ENCODE results near the gene DDB1.

The DDB1 gene

DNA sequence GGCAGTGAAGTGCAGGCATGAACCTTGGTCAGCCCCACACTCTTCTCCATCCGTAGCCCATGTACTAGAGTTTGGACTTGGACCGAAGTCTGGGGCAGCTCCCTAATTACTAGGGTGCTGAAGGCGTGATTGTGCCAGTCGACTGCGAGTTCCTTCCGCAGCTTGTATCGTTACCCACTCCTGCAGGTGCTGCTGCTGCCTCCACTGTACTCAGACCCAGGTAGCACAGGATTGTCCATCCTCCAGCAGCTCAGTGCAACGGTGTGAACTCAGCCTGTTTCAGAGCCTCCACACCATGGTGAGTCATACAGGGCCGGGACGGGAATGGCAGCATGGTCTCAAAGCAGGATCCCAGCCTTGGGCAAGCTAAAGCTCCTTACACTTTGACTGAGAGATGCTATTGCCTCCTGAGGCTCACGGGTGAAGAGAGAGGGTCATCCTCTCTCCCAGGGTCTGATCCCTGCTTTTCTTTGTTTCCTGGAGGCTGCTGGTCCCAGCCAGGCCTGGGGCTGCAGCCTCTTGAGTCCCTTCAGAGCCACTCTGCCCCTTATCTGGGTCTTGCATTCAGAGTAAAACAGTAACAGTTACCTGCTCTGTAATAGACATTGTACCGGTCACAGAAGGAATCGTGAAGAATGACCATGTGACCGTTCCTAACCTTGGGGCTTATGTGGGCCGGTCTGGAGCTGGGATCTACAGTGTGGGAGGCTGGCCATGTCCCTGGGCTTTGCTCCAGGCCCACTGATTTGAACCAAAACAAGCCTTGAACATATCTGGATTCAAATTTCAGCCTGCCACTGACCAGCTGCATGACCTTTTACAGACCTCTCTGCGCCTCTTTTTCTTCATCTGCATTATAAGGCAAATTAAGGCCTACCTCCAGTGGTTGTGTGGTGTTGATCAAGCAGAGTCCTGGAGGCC is 1.8 kb upstream of the DDB1 start:
- DNase-seq, result peak; percentile 20

DNA sequence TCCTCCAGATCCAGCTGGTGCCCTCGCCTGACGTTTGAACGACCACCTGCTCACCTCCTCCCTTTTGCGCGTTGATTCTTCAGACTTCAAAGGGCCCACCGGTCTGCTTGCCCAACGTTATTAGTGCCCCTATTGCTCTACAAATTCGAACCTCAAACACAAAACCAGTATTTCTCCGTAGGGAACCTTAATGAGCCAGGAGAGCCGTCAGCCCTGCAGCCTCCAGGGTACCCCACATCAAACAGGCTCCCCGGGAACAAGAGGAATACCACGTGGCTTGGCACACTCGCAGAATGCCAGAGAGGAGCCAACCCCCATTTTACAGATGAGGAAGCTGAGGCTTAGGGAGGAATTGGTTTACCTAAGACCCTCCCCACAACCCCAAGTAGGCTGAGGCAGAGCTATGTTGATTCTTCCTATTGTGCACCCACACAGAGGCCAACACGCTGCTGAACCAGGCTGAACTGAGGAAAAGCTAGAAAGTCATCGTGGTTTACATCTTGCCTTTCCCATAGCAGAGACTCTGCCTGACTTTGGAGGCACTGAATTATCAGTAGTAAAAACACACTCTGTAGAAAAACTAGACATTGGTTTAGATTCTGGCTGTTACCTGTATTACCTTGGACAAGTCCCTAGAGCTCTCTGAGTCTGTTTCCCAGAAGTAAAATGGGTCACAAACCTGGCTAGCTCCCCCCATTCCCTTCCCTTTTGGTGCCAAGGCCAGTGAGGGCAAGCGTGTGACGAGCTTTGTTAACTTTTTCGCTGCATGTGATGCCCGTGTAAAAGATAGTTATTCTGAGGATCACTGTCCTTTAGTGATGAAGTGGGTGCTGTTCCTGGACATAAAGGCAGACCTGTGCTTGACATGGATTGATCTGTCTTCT is 887 bp upstream of the DDB1 start:
- DNase-seq, result no peak

DNA sequence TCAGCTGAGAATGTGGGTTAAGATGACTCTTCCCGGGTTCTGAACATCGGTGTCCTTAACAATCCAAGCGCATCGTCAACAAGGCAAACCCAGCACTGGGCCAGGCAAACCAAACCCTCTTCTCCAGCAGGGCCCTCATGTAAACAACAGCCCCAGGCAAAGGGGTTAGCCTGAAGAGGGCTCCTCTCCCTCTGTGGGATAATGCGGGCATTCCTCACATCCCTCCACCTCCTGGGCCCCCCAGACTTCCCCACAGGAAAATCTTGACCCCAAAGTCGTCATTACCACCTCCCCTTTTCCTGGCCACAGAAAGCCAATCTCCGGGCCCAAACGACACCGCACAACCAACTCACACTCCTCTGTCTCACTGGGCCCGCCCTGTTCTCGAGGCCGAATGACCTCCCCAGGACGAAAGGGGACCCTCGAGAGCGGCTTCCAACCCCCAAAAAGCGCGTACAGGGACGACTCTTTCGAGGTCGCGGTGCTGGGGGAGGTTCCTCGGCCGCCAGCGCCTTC is 566 bp downstream of the DDB1 start:
- DNase-seq, result peak; percentile 24

DNA sequence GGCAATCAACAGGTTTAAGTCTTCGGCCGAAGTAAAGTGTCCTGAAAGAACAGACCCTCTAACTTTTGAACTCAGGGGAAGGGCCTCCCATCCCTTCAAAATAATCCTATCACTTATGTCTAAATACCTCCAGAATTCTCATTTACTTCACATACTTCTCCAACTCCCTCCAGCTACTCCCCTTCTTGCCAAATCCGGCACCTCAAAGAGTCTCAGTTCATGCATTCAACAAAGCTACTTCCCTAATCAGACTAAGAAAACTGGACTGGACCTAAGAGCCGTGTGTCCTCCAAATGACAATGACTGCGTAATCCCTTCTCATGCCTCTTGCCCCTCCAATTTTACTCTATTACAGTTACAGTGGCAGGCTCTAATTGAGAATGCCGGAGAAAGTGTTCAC is 1.3 kb downstream of the DDB1 start:
- DNase-seq, result no peak

DNA sequence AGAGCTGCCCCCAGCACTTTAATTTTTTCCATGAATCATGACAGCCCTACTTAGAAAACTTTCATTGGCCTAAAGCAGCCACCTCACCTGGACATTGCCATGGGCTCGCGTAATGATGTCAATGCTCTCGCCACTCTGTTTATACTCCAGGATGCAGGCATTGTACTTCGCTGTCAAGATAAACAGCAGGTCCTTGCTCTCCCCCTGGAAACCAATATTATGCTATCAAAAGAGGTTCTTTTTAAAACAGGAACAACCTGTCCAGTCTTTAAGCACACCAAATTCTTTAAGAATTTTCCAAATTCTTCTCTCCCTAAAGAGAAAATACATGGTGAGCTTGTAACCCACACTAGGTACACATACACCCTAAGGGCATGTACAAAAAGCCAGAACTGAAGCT is 3.0 kb downstream of the DDB1 start:
- DNase-seq, result no peak

DNA sequence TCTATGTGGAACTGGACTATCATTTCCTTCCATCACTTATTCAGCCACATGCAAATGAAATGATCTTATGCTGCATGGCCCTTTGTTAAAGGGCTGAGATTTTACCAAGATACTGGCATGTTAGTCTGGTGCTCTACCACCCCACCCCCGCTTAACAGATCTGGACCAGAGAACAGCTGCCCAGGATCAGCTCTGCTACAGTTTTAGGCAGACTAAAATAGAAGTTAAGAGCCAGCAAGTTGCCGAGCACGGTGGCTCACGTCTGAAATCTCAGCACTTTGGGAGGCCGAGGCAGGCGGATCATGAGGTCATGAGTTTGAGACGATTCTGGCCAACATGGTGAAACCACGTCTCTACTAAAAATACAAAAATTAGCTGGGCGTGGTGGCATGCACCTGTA is 4.6 kb downstream of the DDB1 start:
- DNase-seq, result no peak

DNA sequence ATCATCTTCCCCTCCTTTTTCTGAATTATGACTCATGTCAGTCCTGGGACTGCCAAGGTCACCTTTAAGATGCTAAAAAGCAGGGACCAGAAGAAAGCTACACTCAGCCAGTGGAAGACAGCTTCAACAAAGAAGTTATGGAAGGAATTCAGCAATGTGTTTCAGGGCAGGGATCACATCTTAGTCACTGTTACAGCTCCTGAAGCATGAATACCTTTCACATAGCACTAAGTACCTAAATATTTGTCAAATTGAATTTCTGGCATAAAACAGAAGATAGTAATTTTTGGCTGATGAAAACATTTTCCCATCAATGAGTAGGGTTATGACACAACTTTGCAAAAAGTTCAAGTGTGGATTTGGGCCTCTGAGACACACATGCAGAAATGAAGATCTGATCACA is 5.2 kb downstream of the DDB1 start:
- DNase-seq, result no peak

DNA sequence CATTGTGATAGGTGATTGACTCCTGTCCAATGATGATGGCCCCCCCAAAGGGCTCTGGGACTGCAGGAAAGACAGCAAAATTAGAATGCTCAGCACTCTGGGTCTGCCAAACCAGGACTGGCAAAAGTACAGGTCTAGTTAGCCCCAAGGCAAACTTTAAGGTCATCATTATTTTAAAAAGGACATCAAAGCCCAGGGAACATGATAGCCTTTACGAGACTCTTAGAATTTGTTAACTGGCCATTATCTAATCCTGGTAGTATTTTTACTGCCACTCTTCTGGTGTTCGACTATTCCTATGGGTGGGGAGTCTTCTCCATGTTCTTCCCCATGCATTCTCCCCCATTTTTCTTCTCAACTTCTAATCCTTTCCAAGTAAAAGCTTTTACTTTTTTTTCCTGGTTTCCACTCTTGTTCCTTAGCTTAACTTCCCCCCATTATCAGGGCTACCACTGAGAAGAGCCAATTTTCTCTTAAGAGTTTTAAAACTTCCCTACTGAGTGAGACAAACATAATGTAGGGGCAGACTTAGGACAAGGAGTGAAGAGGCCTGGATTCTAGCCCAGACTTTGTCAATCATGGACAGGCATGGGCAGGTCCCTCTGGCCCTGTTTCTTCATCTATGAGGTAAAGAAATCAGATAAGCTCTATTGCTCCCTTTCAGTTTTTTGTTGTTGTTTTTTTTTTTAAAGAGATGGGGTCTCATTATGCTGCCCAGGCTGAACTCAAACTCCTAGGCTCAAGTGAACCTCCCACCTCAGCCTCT is 7.1 kb downstream of the DDB1 start:
- DNase-seq, result no peak

DNA sequence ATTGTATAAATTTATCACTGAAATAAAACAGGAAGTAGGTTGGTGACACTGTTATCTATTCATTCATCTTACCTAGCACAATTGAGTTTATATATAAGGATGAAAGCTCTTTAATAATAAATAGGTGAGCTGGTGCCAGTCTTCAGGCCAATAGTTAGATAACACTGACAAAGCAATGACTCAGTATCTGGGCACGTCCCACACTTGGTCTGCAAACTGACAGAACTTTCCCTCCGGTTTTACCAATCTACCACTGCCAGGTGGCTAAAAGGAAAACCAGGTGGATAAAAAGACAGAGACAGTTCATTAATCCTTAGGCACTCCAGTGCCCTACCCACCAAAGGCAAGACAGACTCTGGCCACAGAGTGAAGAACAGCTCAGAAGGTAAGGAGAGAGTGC is 17.6 kb downstream of the DDB1 start:
- DNase-seq, result no peak

DNA sequence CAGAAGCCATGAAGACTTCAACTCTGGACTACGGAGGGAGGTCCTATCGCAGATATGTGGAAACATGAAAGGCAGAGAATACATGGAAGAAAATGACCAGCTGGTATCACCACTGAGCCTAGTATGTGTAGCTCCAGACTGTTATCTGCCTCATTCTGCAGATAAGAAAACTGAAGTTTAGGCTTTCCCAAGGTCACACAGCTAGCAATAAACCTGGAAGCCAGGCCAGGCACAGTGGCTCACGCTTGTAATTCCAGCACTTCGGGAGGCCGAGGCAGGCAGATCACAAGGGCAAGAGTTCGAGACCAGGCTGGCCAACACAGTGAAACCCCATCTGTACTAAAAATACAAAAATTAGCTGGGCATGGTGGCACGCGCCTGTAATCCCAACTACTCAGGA is 22.2 kb downstream of the DDB1 start:
- DNase-seq, result no peak

DNA sequence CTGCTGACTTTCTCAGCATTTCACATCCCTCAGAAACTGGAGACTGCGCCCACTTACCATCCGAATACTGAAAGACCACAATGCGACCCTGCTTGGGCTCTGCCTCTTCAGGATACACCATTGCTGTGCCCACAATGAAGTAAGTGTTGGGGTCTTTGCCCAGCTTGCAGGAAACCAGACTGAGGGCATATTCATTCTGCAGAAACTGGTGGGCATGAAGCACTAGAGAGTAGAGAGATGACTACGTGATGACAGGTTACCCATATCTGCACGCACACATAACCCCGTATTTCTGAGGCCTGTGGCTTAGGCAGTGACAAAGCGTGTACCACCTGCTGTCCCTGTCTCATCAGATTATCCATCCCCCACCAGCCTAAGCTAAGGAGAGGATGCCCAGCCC is 23.2 kb downstream of the DDB1 start:
- DNase-seq, result no peak

DNA sequence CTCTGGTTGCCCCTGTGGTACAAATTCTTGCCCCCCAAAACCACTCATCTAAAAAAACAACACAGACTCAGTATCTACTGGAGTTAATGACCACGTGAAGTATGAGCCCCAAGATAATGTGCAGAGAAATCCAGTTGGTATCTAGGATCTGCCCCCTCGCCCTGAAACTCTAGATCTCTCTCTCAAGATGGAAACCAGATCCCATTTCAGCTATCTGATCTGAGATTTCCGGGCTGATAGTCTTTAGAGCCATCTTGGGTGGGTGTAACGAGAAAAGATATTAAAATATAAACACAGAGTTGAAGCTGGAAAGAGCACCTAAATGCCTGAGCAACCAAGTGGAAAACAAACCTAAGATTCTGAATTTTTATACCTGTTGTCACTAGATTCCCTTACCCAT is 23.8 kb downstream of the DDB1 start:
- DNase-seq, result no peak

DNA sequence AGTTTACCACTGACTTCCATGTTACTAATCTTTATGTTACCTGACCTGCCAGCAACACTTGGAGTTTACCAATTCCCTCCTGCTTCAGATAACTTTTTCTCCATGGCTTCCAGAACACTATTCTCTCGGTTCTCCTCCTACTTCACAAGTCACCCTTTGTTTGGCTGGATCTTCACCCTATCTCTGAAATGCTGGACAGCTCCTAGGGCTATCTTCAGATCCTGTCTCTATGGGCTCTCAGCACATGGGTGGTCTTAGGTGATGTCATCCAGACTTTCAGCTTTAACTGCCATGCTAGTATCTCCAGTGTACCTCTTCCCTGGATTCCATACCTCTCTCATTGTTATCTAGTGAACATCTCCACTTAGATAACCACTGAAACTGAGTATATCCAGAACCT is 25.6 kb downstream of the DDB1 start:
- DNase-seq, result no peak

DNA sequence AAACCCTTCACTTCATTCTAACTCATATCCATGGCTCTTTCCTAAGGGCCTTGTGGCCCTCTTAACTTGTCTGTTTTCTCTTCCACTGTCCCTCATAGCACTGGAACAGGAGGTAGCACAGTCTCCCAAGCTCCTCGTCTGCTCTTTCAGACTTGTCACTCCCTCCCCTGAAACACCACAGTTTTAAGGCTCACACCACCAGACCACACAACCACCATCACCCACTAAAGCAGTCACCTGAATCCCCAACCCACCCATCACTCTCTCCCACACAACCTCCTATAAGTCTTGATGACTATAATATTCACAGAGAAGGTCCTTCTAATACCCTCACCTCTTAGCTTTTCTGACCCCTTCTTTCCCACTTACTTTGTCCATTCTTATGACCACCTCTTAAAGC is 26.7 kb downstream of the DDB1 start:
- DNase-seq, result no peak

DNA sequence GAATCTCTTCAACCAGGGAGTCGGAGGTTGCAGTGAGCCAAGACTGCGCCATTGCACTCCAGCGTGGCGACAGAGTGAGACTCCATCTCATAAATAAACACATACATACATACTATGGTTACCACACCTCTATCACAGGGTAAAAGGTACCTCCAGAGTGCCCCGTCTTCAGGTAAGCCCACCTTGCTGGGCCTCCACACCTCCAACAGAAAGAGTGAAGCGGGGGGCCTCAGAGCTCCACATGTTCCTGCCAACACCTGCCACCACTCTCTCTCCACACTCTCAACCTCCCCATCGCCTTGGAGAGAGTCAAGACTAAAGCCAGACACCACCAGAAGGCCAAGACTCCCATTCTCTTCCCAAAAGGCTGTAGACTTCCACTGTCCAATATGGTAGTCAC is 27.5 kb downstream of the DDB1 start:
- no peak for DNase-seq

DNA sequence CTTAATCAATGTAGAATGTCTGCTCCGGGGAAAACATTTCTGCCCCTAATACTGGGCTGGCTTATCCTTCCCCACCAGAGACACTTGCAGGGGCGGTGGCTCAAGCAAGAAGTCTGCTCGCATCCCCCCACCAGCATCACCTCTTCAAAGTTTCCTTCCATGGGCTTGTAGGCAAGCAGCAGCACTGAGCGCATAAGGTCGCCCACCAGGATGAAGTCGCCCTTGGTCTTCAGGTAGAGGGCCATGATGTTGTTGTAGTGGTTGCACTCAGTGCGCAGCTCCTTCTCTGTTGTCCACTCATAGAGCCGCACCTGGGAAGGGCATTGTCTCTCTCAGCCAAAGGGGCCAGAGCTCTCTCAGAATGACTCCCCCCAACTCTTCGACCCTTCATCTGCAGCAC is 29.2 kb downstream of the DDB1 start:
- DNase-seq, result no peak

DNA sequence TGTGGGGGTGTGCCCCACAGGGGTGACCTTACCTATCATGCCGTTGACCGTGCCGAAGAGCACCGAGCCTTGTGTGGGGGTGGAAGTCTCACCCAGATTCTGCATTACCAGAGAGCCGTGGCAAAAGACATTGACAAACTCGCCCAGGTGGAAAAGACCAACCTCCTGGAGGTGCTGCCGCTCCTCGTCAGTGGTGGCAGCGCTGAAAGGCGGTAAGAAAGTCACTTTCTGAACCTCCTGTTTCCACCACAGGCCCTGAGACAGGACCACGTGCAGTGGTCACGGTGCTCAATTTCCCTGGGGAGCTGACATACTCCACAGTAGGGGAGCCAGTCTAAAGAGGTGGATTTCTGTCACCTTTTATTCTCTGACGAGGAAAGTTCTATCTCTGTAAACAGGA is 30.4 kb downstream of the DDB1 start:
- DNase-seq, result no peak

DNA sequence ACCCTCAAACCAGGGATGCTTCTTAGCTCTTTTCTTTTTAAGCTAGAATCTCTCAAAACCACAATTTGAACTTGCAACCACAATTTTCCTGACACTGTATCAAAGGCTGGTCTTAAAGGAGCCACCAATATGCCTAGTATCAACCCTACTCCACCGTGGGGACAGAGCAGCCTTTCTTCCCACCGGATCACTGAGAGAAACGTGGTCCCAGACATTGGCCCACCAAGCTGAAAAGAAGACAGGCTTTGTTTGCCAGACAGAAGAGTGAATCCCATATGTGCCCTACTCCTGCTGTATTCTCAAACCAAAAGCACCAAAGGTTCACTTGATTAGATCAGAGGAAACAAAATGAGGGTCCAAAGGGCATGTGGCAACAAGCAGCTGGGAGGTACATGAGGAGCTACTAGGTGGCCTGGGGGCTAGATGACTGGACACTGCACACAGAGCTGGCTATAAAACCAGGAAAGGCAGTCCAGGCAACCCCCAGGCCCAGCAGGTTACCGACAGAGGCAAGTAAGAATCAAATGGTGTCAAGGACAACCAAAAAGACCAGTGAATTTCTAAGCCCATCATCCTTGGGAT is 34.2 kb downstream of the DDB1 start:
- no peak for DNase-seq

DNA sequence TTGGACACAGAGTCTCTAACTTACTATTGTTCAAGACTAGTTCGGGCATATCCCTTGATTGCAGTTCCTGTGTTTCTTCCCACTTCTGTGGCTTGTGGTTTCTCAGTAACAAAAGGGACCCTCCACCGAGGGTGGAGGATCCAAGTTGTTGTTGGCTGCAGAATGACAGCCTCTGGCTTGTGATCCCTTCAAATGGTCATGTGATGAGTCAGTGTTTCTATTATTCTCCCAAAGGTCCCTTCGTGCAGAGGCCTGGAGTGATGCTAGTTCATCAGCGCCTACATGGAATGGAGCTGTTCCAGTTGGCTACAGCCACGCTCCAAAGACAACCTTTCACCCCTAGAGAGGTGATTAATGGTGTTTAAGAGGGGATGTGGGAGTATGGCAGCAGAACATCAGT is 35.2 kb downstream of the DDB1 start:
- DNase-seq, result peak; percentile 72

DNA sequence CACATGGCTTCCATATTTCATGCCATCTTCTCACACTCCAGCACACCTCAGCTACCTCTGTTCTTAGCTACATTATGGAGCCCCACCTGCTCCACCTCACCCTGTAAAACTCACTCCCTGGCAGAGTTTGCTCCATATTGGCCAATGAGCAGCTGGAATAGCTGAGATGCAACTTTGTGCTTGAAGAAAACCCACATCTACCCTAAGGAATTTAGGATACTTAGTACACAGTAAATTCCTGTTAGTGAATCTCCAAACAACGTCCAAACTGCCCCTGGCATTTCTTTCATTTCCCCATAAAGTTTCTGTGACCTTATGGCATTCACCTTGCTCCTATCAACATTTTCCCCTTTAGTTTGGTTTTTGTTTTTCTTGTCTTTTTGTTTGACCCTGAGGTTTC is 35.6 kb downstream of the DDB1 start:
- DNase-seq, result no peak

DNA sequence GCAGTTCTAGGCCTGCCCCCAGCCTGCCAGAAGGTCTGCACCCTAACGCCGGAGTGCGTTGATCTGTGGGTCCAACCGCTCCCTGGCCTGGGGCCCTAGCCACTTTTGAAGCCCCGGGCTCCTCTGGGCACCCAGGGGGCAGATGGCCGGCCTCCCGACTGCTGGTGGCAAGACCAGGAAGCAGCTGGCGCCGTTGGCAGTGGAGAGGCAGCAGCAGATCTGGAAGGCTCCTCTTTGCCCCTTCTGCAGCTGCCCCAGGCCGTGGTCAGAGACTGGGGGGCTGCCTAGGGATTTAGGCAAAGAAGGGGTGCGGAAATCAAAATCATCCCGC is 37.3 kb downstream of the DDB1 start:
- no peak for DNase-seq

DNA sequence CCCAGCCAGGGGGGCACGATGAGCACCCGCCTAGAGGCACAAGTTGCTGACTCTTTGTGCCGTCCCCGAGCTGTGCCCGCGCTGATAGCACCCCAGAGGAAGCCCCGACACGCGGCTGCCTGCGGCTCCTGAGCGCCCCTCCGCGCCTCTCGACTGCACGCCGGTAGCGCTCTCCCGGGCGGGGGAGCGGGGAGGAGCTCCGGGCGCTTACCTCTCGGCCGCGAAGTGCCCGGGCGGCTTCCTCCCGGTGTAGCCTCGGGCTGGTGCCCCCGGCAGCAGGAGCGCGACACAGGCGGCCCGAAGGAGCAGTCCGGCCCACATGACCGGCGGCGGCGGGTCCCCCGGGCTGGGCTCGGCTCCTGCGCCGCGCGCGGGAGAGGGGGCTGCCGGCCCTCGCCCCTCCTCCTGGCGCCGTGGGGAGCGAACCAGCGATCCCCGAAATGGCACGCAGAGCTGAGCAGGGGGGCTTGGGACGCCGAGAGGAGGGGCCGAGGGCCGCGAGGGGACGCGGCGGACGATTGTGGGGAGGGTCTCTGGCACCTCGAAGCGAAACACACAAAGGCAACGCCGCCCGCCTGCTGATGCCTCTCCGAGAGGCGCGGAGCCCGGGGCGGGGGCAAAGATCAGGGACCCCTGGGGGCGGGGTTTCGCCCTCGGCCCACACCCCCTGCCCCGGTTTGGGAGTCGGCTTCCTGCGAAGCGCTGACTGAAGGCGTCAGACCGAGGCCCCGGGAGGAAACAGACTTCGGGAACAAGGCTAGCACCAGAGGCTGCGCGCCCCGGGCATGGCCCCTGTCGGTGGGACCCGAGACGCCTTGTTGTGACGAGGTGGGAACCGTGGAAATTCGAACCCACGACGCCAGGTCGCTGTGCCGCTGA is 37.9 kb downstream of the DDB1 start, which contains the start of gene VWCE:
VWCE (minus strand) TSS at position 600 of the 879 bp plus-strand sequence; CDS start at position 321, 279 bp downstream.
- peak; percentile 37 for DNase-seq
